Measurements from ENCODE around the gene RSAD1. TPM values are rescaled to one million over a fixed set of nuclear protein-coding genes. Genes with fewer than 3 reads are reported as not detected.

The RSAD1 gene
- total and polyA plus RNA-seq, 8 donors: 20.1 to 49.4 (median 33.6) TPM

DNA sequence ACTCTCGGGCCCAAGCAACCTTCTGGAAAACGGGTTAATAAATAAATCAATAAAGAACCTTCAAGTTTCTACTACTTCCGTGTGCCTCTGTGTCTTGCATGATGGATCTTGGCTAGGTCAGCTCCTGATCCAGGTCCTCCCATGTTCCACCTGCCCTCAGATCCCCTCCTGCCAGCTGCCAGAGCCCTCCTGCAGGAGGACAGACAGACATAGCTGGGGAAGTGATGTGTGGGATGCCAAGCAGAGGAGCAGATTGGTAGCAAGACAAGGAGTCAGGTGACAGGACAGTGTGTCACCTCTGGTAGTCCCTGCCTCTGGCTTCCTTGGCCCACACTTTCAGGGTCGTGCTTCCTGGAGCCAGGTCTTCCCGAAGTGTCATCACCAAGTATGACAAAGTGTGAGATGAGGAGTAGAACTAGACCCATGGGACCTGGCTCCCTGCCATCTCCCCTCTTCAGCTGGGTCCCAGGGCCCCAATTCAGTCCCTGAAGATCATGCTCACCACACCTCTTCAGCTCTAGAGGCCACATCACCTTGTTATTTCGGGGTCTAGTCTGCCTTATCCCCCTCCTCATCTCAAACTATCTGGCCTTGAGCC lies 52.9 kb downstream of the RSAD1 start:
- WGBS, 2 donors: 24 to 28% methylated on average over 6 of the region's 6 CpGs
- intact Hi-C loops (cut with DNase I): loop anchor here in 1 of 3 donors (10.0 kb wide), 1 partner anchor 47 kb away; no protein-coding TSS in a partner anchor
- Histone ChIP-seq H3K27me3 (no peaks in the 10 kb centered on the region), H3K9me3 (no peaks in the 10 kb centered on the region), H3K4me1 (peaks cover 9 to 35% (median 17%) of the 10 kb centered on the region in 3 donors), H3K27ac (peak overlapping the region in 2 of 4 donors; percentile 67 to 92), H3K36me3 (peaks cover 0 to 6% (median 0%) of the 10 kb centered on the region in 3 donors), H3K4me3 (no peak overlapping the region)
- no peak for FAIRE-seq
- DNase-seq: peak in 1 of 6 donors; percentile 61
- TF ChIP-seq, protein P1, sequence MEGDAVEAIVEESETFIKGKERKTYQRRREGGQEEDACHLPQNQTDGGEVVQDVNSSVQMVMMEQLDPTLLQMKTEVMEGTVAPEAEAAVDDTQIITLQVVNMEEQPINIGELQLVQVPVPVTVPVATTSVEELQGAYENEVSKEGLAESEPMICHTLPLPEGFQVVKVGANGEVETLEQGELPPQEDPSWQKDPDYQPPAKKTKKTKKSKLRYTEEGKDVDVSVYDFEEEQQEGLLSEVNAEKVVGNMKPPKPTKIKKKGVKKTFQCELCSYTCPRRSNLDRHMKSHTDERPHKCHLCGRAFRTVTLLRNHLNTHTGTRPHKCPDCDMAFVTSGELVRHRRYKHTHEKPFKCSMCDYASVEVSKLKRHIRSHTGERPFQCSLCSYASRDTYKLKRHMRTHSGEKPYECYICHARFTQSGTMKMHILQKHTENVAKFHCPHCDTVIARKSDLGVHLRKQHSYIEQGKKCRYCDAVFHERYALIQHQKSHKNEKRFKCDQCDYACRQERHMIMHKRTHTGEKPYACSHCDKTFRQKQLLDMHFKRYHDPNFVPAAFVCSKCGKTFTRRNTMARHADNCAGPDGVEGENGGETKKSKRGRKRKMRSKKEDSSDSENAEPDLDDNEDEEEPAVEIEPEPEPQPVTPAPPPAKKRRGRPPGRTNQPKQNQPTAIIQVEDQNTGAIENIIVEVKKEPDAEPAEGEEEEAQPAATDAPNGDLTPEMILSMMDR (IDR thresholded peaks at IDR 0.05): no peak
- no peak for ATAC-seq

DNA sequence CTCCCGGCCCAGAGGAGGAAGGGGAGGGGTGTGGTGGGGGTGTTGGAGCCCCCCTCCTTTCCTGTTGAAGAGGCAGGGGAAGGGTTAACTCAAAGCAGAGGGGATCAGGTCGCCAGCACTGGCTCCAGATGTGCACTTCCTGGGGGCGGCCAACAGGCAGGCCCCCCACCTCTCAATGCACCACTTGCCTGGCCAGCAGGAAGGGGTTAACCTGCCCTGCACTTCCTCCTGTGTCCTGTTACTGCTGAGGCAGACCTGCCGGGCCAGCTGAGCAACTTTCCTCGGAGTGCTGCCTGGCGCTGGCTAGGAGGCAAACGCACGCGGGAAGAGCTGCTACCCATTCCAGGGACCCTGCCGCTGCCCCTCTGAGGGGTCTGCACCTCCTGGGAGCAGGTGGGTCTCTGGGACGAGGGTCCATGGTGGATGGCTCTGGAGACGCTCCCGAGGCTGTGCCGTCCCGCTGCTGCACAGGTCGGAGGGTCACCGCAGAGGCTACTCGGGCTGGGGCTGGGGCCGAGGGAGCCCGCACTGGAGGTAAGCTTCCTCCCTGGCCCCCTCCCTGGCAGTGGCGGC lies 53.9 kb downstream of the RSAD1 start, which contains the start of gene EPN3:
Gene EPN3 (plus strand): TSS at position 284 of the 573 bp plus-strand sequence. CDS start 3,822 bp downstream, outside the sequence.
- Histone ChIP-seq H3K36me3 (peaks cover 0 to 16% (median 0%) of the 10 kb centered on the region in 3 donors), H3K4me3 (peak within 1 kb of the TSS; percentile 21 to 84 (median 53)), H3K27ac (peak within 1 kb of the TSS; percentile 73 to 92 (median 80)), H3K9me3 (no peaks in the 10 kb centered on the region), H3K27me3 (no peaks in the 10 kb centered on the region), H3K4me1 (peaks cover 9 to 35% (median 17%) of the 10 kb centered on the region in 3 donors)
- DNase-seq: peak; percentile 75 to 93 (median 82)
- peak; percentile 74 to 84 (median 76) for ATAC-seq
- 0 to 1% methylated on average over 19 to 21 of the region's 21 CpGs for WGBS, 2 donors
- no peak for FAIRE-seq
- intact Hi-C loops (cut with DNase I): loop anchor here in 1 of 3 donors (10.0 kb wide), 1 partner anchor 48 kb away; no protein-coding TSS in a partner anchor
- TF ChIP-seq, protein P1 (IDR thresholded peaks at IDR 0.05): peak in 1 of 4 donors; percentile 20

DNA sequence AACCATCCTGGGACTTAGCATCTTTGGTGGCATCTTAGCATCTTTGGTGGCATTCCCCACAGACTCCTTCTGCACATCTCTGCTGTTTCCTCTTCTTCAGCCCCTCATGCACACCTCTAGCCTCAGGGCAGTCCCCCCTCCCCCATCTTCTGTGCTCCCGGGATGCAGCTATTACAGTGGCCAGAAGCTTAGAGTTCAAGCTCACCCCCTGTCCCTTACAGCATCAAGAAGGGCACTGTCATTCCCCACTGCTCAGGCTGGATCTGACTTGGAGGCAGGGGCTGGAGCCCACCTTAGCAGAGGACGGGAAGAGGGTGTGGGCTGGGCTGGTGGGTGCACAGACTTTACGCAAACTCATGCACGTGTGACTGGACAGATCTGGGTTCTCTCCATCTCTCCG lies 54.5 kb downstream of the RSAD1 start:
- Histone ChIP-seq H3K9me3 (no peaks in the 10 kb centered on the region), H3K27me3 (no peaks in the 10 kb centered on the region), H3K27ac (peak overlapping the region; percentile 73 to 92 (median 80)), H3K36me3 (peaks cover 0 to 23% (median 2%) of the 10 kb centered on the region in 3 donors), H3K4me1 (peaks cover 9 to 35% (median 17%) of the 10 kb centered on the region in 3 donors), H3K4me3 (peak overlapping the region; percentile 21 to 84 (median 53))
- 5 to 7% methylated on average over 5 of the region's 5 CpGs for WGBS, 2 donors
- TF ChIP-seq, protein P1 (IDR thresholded peaks at IDR 0.05): no peak
- no peak for FAIRE-seq
- DNase-seq: no peak
- intact Hi-C loops (cut with DNase I): loop anchor here in 1 of 3 donors (10.0 kb wide), 1 partner anchor 48 kb away; no protein-coding TSS in a partner anchor
- ATAC-seq: peak; percentile 13 to 27 (median 20)

DNA sequence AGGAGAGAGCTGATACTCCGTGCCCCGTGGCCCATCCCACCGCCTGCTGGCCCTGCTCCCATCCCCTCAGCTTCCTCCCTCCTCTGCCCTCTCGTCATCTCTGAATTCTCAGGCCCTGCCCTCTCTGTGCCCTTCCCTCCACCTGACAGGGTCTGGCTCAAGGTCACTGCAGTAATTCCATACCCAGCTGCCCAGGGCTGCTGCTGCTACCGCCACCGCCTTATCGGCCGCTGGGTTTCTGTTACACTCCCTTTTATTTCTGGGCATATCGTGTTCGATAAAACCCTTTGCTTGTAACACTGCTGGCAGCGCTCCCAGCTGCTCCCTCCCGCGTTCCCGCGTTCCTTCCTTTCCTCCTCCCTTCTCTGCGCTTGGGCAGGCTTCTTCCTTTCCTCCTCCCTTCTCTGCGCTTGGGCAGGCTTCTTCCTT lies 55.1 kb downstream of the RSAD1 start:
- no peaks in the 10 kb centered on the region for H3K9me3 ChIP-seq
- peaks cover 9 to 35% (median 17%) of the 10 kb centered on the region in 3 donors for H3K4me1 ChIP-seq
- H3K36me3 ChIP-seq: peaks cover 0 to 28% (median 3%) of the 10 kb centered on the region in 3 donors
- peak overlapping the region; percentile 21 to 84 (median 53) for H3K4me3 ChIP-seq
- DNase-seq (peak; percentile 78 to 89 (median 84)), ATAC-seq (peak; percentile 75 to 83 (median 81)), FAIRE-seq (no peak)
- intact Hi-C loops (cut with DNase I): loop anchor here in 1 of 3 donors (10.0 kb wide), 1 partner anchor 49 kb away; no protein-coding TSS in a partner anchor
- WGBS, 2 donors: 1% methylated on average over 17 of the region's 17 CpGs
- no peaks in the 10 kb centered on the region for H3K27me3 ChIP-seq
- H3K27ac ChIP-seq: peak overlapping the region; percentile 73 to 92 (median 80)
- TF ChIP-seq, protein P1 (IDR thresholded peaks at IDR 0.05): no peak
